HG03354 (cell line): Measurements from ENCODE around the gene SH3BGRL3.
"Not testable (repeated sequence)": the region's sequence is repeated elsewhere in the genome, so short reads cannot be mapped to it uniquely, and the experiment has no call there.

ENCODE experiments used
- ATAC-seq: cut with Tn5 transposase; IDR thresholded peaks from one replicate; pipeline ENCODE4 v1.9.1; 2021; ENCODE audit warnings: mild to moderate bottlenecking; ENCODE audit not compliant: unreplicated experiment, poor library complexity, severe bottlenecking

Gene SH3BGRL3

GRCh38 chr1:26307966-26308899 lies 28.3 kb downstream of the SH3BGRL3 start:
- not testable (repeated sequence) for ATAC-seq

DNA sequence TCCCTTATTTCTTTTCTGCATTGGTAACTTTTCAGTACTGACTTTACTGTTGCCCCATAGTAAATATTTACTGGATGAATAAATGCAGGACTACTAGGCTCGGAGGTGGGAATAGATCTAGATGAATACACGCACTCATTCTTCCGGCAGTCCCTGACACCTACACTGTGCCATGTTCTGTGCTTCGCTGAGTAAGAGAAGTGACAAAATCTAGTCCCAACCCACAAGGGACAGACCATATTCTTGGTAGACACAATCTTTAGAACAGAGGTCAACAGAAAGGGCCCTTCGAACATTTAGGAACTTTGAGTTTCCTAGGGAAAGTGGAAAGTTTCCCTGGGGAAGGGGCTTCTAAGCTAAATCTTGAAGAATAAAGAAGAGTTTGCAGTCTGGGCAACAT lies 34.6 kb downstream of the SH3BGRL3 start:
- ATAC-seq = no peak

DNA sequence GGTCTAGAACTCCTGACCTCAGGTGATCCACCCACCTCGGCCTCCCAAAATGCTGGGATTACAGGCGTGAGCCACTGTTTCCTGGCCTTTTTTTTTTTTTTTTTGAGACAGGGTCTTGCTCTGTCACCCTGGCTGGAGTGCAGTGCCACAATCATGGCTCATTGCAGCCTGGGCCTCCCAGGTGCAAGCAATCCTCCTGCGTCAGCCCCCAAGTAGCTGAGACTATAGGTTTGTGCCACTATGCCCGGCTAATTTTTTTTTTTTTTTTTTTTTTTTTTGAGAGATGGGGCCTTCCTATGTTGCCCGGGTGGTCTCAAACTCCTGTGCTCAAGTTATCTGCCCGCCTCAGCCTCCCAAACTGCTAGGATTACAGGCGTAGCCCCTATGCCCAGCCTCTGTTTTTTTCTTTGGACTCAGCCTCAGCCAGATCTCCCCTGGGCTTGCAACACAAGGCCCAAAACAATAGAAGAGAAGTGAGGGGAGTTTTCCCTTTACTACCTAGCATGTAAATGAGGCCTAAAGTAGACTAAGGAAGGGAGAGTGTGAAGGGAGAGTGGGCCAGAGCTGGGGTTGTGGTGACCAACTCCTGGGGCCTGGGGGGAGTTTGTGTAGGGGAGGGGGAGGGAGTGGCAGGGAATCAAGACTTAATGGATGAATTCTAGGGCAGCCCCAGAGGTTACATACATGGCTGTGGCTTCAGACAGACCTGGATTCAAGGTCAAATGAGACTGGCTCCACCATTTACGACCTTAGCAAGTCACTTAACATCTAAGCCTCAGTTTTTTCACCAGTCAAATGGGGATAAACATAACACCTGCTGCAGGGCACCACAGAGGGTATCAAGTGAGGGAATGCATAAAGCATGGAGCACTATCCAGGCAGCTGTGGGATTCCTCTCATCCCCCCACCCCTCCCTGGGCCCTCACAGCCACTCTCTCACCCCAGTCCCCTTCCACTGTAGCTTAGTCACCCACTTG lies 36.3 kb downstream of the SH3BGRL3 start:
- no peak for ATAC-seq

- ATAC-seq = no peak
These were observed 37.3 kb downstream of the SH3BGRL3 start for GRCh38 chr1:26317146-26317545.

- peak; percentile 49 for ATAC-seq
These were observed 37.9 kb downstream of the SH3BGRL3 start, which contains the start of gene CD52 for GRCh38 chr1:26317612-26318337. Gene CD52 (plus strand): TSS chr1:26317958. CDS start chr1:26318018, 60 bp downstream.

DNA sequence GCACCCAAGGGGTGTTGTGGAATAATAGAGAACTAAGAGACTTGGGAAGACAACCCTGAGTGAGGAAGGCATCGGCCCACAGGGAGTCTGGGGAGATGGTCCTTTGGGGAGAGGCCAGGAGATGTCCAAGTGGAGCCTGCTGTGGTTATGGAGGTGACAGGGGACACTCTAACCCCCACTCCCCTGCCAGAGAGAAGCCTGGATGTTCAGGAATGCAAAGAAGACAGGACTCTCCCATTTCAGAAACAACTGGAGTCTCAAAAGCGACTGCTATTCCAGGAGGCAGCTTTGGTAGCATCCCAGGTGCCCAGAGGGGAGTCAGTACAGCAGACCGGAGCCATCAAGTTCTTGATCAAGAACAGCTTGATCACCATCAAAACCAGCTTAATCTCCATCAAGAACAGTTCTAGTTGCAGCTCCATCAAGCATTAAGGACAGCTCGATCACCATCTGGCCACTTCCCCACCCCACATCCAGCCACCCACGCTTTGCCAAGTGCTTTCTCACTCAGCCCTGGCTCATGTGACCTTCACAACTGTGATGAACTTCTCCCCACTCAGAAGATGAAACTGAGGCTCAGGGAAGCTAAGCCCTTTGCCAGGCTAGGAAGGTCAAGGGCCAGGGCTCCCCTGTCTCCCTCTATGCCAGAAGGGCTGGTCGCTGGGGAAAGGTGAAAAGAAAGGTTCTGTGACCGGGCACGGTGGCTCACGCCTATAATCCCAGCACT lies 38.6 kb downstream of the SH3BGRL3 start:
- no peak for ATAC-seq

- no peak for ATAC-seq
These were observed 41.0 kb downstream of the SH3BGRL3 start for GRCh38 chr1:26320896-26321295.

DNA sequence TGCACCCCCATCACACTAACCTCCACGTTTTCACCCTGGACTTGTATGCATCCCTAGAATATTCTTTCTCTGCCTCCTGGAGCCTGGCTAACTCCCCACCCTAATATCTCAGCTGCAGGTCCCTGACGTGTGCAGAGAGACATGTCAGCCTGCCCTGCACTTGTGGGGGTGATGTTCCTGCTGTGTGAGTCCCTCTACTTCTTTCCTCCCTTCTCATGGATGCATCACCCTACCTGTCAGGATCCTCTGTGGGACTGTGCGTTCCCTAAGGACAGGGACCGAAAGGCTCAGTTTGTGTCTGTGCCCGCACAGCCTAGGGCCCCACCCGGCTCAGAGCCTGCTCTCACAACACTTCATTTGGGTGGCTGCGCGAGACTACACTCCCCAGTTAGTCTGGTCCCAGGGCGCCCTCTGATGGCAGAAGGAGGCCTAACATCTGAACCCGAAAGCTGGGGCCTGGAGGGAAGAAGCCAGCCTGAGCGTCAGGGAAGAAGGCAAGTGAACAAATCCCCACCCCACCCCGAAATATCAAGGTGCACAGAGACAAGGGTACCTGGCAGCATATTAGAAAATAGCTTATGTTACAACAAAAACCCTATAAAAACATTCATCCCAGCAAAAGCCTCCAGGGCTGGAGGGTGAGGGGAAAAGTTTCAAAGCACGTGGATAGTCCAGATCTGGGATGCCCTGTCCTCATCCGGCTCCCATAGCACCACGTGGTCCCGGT lies 41.6 kb downstream of the SH3BGRL3 start:
- no peak for ATAC-seq

GRCh38 chr1:26322042-26322331 lies 42.1 kb downstream of the SH3BGRL3 start:
- no peak for ATAC-seq

DNA sequence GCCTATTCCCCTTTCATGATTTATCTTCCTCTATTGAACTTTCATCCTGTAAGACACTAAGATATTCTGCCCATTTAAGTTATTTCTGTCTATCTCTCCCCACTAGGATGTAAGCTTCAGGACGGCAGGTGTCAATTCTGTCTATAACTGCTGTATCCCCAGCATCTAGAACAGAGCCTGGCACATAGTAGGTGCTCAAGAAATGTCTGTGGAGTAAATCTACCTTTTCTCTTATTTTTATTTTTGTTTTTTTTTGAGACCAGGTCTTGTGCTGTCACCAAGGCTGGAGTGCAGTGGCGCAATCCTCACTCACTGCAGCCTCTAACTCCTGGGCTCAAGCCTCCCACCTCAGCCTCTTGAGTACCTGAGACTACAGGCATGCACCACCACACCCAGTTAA lies 43.5 kb downstream of the SH3BGRL3 start:
- ATAC-seq = no peak

DNA sequence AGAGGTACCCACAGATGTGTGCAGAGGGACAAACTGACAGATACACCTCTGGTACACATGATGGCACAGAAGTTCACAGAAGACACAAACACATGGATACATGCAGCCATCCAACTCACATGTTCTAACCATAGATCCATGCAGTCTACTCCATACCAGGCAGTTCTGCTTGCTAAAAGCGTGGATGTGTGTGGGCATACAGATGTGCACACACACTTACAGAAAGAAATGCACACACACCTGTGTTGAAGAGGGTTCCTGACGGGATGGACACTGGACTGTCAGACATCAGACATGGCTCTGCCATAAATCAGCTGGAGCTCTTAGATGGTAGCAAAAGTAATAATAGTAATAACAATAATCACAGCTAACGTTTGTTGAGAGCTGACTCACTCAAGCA lies 44.7 kb downstream of the SH3BGRL3 start:
- ATAC-seq = no peak

GRCh38 chr1:26327956-26328362 lies 48.1 kb downstream of the SH3BGRL3 start:
- no peak for ATAC-seq

DNA sequence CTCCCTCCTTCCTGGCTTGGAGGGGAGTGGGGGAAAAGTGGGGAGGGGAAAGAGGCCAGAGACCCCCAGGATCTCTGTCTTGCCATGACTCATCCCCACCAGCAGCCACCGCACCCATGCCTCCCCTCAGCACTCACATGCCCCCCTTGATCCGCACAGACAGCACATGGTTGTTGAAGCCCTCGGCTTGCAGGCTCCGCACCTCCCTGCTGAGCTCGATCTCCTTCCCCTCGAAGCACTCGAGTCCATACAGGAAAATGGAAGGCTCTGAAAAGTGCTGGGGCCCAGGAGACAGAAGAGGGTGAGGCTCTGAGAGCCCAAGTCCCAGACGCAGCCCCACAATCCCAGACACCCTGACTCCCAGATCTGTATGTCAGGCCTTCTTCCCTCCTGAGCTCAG lies 48.7 kb downstream of the SH3BGRL3 start:
- no peak for ATAC-seq

DNA sequence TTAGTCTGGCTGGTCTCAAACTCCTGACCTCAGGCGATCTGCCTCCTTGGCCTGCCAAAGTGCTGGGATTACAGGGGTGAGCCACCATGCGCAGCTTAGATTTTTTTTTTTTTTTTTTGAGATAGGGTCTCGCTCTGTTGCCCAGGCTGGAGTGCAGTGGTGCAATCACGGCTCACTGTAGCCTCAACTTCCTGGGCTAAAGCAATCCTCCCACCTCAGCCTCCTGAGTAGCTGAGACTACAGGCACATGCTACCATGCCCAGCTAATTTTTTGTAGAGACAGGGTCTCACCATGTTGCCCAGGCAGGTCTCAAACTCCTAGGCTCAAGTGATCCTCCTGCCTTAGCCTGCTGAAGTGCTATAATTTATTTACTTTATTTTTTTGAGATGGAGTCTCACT lies 49.5 kb downstream of the SH3BGRL3 start:
- not testable (repeated sequence) for ATAC-seq

DNA sequence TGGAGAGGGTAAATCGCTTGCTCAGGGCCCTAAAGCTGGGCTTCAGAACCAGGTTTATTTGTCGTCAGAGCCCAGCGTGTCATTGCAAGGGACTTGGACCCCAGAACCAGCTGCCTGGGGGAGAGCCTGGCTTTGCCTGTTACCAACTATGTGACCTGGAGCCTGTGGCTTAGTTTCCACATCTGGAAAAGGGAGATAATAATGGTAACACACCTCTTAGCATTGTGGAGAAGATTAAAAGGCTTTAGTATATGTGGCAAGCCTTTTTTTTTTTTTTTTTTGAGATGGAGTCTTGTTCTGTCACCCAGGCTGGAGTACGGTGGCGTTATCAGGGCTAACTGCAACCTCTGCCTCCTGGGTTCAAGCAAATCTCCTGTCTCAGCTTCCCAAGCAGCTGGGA lies 50.4 kb downstream of the SH3BGRL3 start:
- no peak for ATAC-seq
